ENCODE measurements around the gene PCSK6. TPM values are rescaled to one million over a fixed set of nuclear protein-coding genes. Genes with fewer than 3 reads are reported as not detected.
A peak's percentile ranks its signal among the peaks of the same experiment; 100 is the strongest.
"Not testable (repeated sequence)": the region's sequence is repeated elsewhere in the genome, so short reads cannot be mapped to it uniquely, and the experiment has no call there.

The PCSK6 gene
- total RNA-seq, 1 donor from 2014 or later = 2.5 TPM

DNA sequence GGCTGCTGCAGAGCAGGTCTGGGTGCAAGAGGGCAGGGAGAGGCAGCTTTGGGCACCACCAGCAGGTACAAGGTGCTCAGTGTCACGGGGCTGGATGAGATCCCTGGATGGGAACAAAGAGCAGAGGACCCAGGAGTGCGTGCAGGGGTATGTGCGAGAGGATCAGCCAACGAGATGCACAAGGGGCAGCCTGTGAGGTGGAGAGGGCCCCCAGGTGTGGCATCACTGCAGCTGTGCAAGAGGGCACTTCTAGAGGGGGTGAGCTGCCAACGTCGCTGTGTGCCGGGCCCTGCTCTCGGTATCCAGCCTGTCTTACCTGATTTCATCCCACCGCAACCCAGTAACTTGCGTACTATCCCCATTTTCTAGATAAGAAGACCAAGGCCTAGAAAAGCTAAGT lies 127.1 kb downstream of the PCSK6 start:
- DNase-seq (ENCODE audit: low read depth) = no peak

DNA sequence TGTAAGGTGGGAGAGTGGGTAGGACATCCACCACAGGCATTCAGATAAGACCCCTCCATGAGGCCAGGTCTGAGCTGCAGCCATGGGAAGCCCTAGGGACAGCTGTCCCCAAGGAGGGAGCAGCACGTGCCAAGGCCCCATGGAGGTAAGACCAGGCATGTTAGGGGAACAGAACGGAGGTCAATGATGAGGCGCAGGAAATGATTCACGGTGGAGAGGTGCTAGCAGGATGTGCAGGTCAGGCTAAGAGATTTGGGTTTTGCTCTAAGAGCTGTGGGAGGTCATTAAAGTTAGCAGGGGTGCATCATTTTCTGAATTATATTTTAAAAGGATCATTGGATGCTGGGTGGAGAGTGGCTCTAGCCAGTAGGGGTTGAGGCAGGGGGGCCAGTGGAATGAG lies 128.1 kb downstream of the PCSK6 start:
- DNase-seq (ENCODE audit: low read depth) = no peak

- DNase-seq (ENCODE audit: low read depth) = no peak
Observed at GRCh38 chr15:101359365-101359947, 130.1 kb downstream of the PCSK6 start.

- peak; percentile 41 for DNase-seq (ENCODE audit: low read depth)
Observed at GRCh38 chr15:101358895-101359294, 130.6 kb downstream of the PCSK6 start.

DNA sequence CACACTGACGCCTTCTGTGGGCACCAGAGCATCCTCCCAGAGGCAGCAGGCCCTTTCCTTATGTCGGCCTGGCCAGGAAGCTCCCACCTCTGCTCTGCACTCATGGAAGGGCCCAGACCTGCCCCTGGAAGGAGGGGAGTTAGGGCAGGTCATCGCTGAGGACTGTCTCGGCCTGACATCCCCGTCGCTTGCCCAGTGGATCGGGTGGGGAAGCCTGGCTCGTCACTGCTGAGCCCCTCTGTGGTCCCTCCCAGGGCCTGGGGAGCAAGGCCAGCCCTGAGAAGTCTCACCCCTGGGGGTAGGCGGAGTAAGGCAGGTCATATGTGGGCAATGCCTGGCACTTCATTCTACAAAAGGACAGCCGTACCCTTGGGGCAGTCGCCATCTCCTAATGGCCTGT lies 131.6 kb downstream of the PCSK6 start:
- DNase-seq (ENCODE audit: low read depth) = no peak

- DNase-seq (ENCODE audit: low read depth) = no peak
Observed at GRCh38 chr15:101357333-101357732, 132.2 kb downstream of the PCSK6 start.

DNA sequence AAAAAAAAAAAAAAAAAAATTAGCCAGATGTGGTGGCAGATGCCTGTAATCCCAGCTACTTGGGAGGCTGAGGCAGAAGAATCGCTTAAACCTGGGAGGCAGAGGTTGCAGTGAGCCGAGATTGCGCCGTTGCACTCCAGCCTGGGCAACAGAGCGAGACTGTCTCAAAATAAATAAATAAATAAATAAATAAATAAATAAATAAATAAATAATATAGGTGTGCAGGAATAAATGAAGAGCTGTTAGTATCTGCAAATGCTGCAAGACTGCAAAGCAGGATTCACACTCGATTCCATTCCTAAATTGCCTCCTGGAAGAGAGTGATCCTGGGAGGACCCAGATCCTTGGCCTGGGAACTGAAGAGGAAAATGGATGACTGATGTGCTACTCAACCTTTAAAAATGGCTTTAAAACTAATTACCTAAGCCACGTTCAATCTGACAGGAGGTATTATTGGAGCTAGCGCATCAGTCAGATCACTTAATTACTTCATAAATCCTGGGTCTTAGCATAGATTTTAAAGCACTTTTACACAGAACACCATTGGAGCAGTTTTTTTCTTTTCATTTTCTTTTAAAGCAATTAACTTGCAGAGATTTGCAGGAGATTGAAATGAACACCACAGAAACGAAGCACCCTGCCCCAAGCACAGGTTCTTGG lies 132.9 kb downstream of the PCSK6 start:
- DNase-seq (ENCODE audit: low read depth) = not testable (repeated sequence)

DNA sequence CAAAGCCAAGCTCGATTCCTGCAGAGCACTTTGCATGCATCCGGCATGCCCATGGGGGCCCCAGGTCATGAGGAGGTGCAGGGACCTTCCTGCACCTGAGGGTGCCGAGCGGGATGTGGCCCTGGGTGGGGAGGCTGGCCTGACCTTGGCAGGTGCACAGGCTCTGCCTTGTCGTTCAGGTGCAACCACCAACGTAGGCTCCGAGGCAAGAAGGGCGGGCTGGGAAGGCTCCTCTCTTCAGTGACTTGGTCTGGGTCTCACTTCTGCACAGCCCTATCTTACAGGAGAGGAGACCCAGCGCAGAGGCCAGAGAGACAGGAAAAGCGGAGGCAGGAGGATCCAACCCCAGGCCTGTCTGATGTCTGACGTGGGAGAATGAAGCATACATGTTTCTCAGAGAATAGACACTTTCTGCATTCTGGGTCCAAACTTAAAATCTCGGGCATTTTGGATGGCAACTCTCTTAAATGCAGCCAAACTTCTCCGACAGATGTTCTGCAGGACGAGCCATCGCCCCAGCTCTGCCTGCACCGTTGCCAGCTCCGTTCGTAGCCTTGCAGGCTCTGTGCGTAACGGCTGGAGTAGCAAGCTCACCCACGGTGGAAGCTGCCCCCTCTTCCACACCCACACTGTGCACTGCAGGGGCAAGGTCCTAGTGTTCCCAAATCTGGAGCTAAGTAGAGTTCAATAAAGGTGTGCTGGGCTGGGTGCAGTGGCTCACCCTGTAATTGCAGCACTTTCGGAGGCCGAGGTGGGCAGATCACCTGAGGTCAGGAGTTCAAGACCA lies 133.6 kb downstream of the PCSK6 start:
- DNase-seq (ENCODE audit: low read depth) = no peak

DNA sequence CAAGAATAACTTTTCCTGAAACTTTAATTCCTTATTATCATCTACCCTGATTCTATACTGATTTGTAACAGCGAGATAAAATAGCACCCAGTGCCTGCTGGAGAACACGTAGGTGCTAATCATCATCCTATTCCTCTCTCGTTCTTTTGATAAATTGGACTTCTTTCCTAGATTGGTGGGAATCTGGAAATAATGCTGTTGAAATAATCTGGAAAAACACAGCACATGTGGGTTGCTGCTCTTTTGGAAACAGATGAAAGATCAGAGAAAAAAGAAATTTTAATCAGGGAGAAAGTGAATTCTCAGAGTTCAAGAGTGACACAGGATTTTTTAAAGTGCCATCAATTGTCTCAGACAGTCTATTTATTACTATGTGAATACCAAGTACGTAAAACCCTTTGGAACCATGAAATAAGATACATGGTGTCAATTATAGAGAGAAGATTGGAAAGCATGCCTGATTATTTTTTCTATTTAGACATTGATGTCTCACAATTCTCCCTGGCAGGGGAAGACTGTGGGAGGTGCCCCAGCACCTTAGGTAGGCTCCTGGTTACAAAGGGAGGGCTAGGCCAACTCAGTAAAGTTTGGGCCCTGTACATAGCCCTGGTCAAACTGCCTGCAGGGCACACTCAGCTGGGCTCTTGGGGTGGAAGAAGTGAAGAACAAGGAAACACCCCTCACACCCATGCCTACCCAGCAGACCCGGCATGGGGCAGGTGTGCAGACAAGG lies 134.4 kb downstream of the PCSK6 start:
- no peak for DNase-seq (ENCODE audit: low read depth)

DNA sequence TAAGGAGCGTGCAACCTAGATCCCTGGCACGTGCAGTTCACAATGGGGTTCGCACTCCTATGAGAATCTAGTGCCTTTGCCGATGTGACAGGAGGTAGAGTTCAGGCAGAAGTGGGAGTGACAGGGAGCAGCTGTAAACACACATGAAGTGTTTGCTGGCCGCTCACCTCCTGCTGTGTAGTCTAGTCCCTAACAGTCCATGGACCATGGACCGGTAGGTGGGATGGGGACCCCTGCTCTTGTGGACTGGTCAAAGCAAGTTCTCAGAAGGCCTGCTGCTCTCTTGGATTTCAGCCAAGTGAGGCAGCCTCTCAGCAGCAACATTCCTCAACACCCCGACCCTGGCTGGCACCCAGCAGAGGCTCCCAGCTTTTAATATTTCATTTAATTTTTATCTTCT lies 136.3 kb downstream of the PCSK6 start:
- DNase-seq (ENCODE audit: low read depth) = no peak

GRCh38 chr15:101351736-101352135 lies 137.8 kb downstream of the PCSK6 start:
- DNase-seq (ENCODE audit: low read depth) = no peak

GRCh38 chr15:101349047-101349951 lies 140.2 kb downstream of the PCSK6 start:
- DNase-seq (ENCODE audit: low read depth) = no peak

GRCh38 chr15:101348643-101349042 lies 140.9 kb downstream of the PCSK6 start:
- DNase-seq (ENCODE audit: low read depth) = peak; percentile 50

- no peak for DNase-seq (ENCODE audit: low read depth)
Observed at GRCh38 chr15:101348015-101348414, 141.5 kb downstream of the PCSK6 start.

DNA sequence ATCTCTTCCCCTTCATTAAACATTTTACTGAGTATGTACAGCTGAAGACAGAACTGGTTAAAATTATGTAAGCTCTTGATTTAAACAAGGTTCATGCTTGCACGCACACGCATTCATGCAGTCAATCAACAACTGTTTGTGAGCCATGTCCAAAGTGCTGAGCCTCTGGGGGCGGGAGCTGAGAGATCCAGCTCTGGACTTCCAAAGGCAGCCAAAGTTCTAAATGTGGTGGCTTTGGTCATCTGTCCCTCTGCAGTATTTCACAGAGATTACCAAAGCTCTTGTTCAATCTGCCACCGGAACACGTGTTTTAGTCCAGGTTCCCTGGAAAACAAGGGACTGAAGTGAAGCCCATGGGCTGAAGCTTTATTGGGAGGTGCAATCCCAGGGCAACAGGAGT lies 142.1 kb downstream of the PCSK6 start:
- DNase-seq (ENCODE audit: low read depth) = no peak

DNA sequence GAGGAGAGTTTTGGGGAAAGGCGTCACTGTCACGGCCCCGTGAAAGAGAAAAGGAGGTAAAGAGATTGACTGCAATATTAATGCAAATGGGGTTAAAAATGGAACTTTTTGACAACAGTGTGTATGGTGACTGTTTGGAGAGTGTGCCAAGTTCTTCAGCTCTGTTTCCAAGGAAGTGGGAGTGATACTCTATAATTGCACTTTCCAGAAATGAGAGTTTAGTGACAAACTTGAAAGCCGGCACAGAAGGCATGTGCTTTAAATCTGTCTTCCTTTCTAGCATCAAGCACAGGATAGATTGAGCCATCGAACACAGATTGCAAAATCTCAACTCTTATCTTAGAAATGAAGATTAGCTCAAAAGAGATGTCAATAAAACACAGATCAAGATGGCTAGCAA lies 142.6 kb downstream of the PCSK6 start:
- DNase-seq (ENCODE audit: low read depth) = no peak

DNA sequence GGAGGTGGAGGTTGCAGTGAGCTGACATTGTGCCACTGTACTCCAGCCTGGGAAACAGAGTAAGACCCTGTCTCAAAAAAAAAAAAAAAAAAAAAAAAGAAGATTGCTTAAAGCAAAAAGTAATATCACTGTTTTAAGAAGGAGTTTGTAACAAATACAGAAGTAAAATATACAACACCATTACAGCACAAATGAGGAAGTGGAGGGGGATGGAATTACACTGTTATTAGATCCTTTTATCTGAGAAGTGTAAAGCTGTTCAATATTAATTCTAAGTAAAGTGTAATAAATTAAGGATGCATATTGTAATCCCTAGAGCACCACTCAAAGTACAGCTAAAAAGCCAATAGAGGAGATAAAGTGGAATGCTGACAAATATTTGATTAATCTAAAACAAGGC lies 147.5 kb downstream of the PCSK6 start:
- no peak for DNase-seq (ENCODE audit: low read depth)

- DNase-seq (ENCODE audit: low read depth) = no peak
Observed at GRCh38 chr15:101338502-101339057, 150.9 kb downstream of the PCSK6 start.

DNA sequence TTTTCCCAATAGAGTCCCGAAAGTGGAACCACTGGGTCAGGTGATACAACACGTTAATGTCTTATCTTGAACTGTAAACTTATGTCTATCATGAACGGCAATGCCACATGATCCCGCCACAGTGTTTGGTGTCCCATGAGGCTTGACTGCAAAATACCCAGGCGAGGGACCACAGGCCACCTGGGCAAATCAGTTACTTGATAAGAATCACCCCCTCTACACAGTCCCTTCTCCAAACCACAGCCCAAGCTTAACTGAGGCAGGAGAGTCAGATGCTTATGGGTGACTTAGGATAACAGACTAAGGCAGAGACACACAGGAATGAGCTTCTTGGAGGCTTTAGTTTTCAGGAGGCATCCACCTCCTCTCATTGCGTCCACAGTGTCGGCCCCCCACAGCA lies 151.5 kb downstream of the PCSK6 start:
- DNase-seq (ENCODE audit: low read depth) = no peak

Measured in myocyte (in vitro differentiated cells).